HG03575 (cell line): ENCODE measurements around the gene CUBN.

ENCODE experiments used
- ATAC-seq: cut with Tn5 transposase; IDR thresholded peaks from one replicate; pipeline ENCODE4 v1.9.1; 2021; ENCODE audit not compliant: unreplicated experiment, insufficient number of reproducible peaks, low FRiP score; ENCODE audit errors: extremely low read depth

CUBN gene

DNA sequence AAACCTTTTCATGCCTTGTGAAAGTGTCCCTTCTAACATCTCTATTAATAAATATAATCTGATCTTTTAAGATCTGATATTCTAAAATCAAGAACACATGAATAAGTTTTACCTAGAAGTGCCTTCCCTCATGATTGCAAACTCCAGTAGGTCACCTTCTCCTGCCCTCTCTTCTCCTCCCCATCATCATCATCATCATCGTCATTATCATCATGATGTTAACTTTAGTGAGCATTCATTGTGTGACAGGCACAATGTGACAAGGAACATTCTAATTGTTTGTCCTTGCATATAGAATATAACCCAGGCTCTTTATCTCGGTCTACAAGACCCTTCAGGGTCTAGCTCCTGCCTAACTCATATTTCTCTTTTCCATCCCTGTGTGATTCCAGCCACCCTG, 51.7 kb downstream of the CUBN start:
- no peak for ATAC-seq

DNA sequence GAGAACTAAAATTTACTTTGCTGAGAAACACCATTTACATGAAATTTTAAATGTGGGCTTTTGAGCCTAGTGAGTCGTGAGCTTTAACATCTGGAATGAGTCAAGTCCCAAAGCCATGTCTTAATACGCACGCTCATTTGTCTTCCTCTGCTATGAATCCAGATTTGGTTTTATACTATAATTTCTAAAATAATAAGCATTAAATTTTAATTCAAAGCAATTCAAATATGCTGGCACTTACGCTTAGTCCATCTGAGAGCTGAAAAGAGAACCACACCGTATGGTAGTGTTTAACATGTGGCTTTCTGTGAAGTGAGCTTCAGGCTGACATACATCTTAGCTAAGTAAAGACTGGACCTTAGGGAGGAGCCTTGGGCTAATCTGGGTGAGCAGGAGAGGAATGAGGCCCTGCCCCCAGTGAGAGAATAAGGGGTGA, 52.2 kb downstream of the CUBN start:
- no peak for ATAC-seq

- no peak for ATAC-seq
Observed at GRCh38 chr10:17076626-17077345, 52.8 kb downstream of the CUBN start.

GRCh38 chr10:17075533-17076359, 53.9 kb downstream of the CUBN start:
- ATAC-seq = no peak

DNA sequence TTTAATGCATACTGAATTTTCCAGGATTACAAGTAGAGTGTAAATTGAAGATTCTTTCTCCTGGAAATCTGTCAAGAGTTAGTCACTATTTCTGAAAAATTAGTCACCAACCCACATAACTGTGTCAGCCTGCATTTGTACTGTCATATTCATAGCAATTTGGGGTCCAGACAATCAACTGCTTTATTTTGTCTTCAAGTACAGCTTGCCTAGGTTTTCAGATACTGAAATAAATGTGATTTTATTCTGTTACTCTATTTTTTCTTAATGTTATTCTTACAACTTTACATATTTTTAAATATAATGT, 55.1 kb downstream of the CUBN start:
- no peak for ATAC-seq

DNA sequence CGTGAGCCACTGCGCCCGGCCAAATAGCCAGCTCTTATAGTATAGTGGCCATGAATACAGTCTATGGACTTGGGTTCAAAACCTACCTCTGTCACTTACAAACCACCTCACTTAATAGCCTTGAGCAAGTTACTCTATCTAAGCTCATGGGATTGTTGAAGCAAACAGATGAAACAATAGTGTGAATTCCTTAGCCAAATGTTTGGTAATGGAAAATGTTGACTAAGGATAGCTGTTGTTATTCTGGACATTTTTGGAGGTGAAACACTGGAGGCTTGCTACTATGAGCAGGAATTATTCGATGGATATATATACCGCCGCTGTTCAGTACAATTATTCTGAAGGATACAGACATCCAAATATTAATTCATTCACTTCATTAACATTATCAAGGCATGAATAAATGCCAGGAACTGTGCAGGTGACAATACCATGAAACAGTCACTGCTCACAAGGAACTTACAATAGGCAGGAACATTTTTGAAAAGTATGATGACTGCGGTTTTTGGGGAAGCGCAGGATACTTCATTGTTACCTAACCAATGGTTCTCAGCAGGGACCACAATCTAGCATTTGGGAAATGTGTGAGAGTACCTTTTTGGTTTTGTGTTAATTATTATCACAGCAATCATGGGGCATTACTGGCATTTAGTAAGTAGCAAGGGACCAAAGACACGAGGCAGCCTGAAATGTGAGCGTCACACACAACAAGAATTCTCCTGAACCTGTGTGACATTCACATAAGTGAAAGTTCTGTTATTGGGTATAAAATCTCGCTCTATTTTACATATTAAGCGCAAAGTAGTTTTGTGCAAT, 55.7 kb downstream of the CUBN start:
- ATAC-seq = no peak

DNA sequence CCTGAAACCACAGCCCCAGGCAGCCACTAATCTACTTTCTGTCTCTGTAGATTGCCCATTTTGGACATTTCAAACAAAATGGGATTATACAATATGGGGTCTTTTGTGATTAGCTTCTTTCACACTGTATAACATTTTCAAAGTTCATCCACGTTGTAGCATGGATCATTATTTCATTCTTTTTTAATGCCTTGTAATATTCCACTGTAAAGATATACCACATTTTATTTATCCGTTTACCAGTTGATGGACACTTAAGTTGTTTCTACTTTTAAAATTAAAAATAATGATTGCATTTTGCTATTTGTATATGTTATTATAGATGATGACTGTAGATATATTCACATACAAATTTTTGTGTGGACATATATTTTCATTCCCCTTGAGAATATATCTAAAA, 60.7 kb downstream of the CUBN start:
- ATAC-seq = no peak

- ATAC-seq = no peak
Observed at GRCh38 chr10:17067376-17068264, 62.0 kb downstream of the CUBN start.

- ATAC-seq = no peak
Observed at GRCh38 chr10:17066807-17067206, 62.8 kb downstream of the CUBN start.

DNA sequence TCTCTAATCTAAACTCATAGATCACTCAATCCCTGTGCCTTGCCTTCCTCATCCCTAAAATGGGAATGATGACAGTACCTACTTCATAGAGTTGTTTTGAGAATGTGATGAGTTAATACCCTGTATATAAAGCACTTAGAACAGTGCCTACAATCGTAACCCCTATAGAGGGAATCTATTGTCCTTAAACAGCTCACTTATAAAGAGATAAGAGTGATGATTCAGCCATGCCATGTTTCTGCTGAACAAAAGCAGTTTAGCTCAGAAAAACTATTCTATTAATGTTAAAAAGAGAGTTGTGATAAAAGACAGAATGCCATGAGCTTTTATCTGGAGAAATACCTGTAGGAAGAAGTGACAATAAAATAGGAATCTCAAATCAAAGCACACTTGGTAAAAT, 63.6 kb downstream of the CUBN start:
- no peak for ATAC-seq

DNA sequence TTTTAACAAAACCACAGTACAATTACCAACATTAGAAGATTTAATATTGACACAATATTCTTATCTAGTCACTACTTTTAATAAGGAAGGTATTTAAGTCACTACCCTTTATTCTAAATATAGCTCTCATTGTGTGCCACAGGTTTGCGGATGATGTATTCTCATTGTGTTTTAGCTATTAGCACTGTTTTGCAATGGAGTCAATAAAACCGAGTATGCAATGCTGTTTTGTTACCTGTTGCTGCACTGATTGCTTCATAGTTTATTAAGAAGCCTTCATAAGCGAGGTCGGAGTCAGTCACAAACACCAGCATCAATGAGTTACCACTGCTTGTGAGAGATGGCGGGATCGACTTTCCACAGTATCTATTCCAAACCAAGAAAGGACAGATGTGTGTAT, 64.3 kb downstream of the CUBN start:
- ATAC-seq = no peak

GRCh38 chr10:17064435-17064834, 65.2 kb downstream of the CUBN start:
- ATAC-seq = no peak

- no peak for ATAC-seq
Observed at GRCh38 chr10:17062955-17063484, 66.6 kb downstream of the CUBN start.

DNA sequence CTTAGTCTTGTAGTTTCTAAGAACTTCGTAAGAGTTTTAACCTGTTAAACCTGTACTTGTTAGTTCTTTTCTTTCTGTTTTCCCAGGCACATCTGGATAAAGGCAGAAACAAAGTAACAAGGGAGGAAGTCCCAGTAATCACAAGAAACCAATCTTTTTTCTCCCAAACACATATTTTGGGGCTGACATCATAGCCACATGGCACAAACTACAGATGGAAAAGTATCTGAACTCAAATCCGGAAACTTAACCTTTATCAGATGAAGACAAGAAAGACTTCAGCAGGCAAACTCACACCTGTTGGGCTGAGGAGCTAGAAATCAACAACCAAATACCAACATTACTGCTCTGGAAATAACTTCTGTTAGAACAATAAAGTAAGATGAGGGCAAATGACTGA, 67.1 kb downstream of the CUBN start:
- no peak for ATAC-seq

DNA sequence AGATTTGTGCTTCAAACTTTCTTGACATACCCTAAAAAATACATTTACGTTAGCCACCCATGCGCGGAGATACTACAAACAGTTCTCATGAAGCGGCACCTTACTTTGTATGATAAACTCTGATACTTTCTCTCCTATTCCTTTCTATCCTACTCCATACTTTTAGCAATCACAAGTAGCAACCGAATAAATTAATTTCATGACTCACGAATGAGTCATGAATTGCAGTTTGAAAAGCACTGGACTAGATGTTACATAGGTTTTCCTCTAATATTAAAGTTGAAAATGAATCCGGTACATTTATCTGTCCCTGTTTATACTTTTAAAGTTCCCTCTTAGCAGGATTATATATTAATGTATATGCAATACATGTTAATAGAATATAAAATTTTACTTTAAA, 67.6 kb downstream of the CUBN start:
- no peak for ATAC-seq

DNA sequence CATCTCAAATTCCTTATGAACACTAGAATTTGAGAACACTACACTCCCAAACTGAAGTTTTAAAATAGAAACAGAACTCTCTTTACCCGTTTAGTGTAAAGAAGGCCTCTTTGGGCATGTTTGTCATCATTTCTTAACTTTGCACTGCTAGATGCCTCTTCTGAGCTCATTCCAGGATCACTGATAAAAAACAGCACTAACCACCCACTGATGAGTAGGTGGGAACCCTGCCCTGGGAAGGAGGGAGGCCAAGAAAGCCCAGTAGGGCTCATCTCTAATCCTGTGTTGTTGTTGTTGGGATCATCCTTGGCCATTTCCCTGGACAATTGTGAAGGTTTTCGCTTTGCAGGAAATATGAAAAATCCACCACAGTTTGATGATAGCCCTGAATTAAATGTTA, 68.2 kb downstream of the CUBN start:
- ATAC-seq = no peak

DNA sequence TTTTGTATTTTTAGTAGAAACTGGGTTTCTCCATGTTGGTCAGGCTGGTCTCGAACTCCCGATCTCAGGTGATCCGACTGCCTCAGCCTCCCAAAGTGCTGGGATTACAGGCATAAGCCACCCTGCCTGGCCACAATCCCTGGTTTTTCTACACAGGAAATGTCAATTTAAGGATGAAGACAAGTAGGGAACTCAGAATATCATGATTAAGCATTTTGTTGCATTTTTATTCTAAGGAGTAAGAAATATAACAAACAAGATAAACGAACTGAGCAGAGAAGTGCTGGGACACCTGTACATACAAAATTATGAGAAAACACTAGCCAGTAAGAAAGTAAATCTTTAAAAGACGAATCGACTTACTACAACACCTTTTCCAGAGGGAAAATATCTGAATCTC, 69.3 kb downstream of the CUBN start:
- no peak for ATAC-seq

DNA sequence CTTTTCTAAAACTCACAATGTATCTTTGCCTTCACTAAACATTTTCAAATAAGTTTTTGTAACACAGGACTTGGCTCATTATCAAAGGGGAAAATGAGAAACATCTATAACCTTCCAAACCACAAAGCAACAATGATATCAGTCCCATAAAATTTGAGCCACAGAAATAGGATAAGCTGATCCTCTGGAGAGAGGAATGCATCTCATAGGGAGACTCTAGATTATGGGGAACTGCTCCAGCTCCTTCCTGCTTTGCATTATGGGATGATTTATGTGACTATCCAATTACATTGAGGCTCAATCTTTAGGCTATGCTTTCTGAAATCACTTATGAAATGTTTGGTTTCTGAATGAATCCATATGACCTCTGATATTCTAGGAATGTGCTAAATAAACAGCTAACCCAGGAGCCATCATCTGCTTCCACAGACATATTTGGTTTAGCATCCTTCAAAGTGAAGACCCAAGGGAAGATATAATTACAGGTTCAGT, 70.4 kb downstream of the CUBN start:
- no peak for ATAC-seq

DNA sequence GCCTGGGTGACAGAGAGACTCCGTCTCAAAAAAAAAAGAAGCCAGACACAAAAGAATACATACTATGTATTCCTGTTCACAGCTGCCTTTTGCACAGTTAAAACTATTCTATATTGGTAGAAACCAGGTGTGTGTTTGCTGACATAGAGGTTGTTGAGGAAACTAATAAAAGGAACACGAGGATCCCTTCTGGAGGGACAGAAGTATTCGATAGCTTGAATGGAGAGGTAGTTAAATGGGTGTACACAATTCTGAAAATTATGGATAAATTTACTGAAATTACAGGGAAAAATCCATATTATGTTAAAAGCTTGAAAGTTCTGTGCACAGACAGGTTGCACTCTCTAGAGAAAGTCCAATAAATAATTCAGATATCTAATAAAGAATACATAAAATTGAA, 71.5 kb downstream of the CUBN start:
- ATAC-seq = no peak
